ENCODE data around the gene FBXO44. TPM values are rescaled to one million over a fixed set of nuclear protein-coding genes. Genes with fewer than 3 reads are reported as not detected.

Gene FBXO44
- total and polyA plus RNA-seq, 10 of the 15 experiments (the other 5 are each of a cell fraction or from before 2014, with no cell fraction given) = 0.77 to 22.4 (median 8.2) TPM

DNA sequence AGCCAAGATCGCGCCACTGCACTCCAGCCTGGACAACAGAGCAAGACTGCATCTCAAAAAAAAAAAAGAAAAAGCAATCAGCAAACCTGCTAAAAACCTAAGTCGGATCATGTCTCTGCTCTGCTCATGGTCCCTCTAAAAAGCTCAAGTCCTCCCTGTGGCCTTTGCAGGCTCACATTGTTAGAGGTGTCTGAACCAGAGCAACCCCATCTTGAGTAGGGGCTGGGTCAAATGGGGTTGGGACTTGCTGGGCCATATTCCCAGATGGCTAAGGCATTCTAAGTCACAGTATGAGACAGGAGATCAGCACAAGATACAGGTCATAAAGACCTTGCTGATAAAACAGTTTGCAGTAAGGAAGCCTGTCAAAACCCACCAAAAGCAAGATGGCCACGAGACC is 33.8 kb downstream of the FBXO44 start:
- H3K4me1 ChIP-seq (ENCODE audit: control insufficient read depth, insufficient read depth, low read length) = no peaks in the 10 kb centered on the region
- WGBS (ENCODE audit: insufficient coverage, insufficient replicate concordance, low lambda C conversion rate, missing lambda C conversion rate) = 41% methylated on average over 4 of the region's 4 CpGs
- no peaks in the 10 kb centered on the region; the same call in 1 of the 2 replicates for H4K20me1 ChIP-seq (ENCODE audit: control insufficient read depth, insufficient read depth)
- no peak overlapping the region for H2AFZ ChIP-seq (ENCODE audit: control insufficient read depth, low read depth, low read length)
- in situ Hi-C loops (cut with MboI) = no loop called here
- H3K27me3 ChIP-seq (replicated peaks in 1 of 2; ENCODE audit: control insufficient read depth in 2 of 2, insufficient read depth in 2 of 2, low read length in 1 of 2) = peaks cover 9 to 12% of the 10 kb centered on the region in 2 experiments; a peak in 3 of 4 replicates
- no peak overlapping the region for H3K9ac ChIP-seq (ENCODE audit: control insufficient read depth, insufficient read depth, low read length)
- no peak overlapping the region for H3K4me3 ChIP-seq
- no peak for DNase-seq (ENCODE audit: low read depth, low spot score)
- FAIRE-seq = no peak
- ChIA-PET CTCF (interaction anchor here (0.7 to 1.2 kb wide), 2 partner anchors 24 to 421 kb away, joined by 3 to 5 read pairs; partner anchors contain the start of gene FBXO6), RAD21 (ENCODE audit: unreplicated experiment) (no interaction called here), POLR2A (no interaction called here), SMC1A (ENCODE audit: uncharacterized antibody, unreplicated experiment) (no interaction called here)
- TF ChIP-seq PAX8 (IDR thresholded peaks at IDR 0.05) (no peak), RBBP5 (conservative IDR thresholded peaks at IDR 0.05) (no peak), KLF5 (IDR thresholded peaks at IDR 0.05; ENCODE audit: partially characterized antibody) (no peak), CREB1 (IDR thresholded peaks at IDR 0.05; ENCODE audit: low read depth) (no peak), ZNF384 (IDR thresholded peaks at IDR 0.05; ENCODE audit: borderline replicate concordance, low read depth, low read length) (no peak), BCL11A (IDR thresholded peaks at IDR 0.05; ENCODE audit: low read depth, low read length) (no peak), HDGF (IDR thresholded peaks at IDR 0.05) (no peak), ASH2L (IDR thresholded peaks at IDR 0.05; ENCODE audit: borderline replicate concordance, low read depth) (no peak), SIN3A (IDR thresholded peaks at IDR 0.05; ENCODE audit: low read depth, low read length) (no peak), MYC (IDR thresholded peaks at IDR 0.05; ENCODE audit: insufficient read depth, insufficient read length, insufficient replicate concordance, low read length, severe bottlenecking) (no peak), FOXM1 (IDR thresholded peaks at IDR 0.05; ENCODE audit: low read depth, low read length) (no peak), EGR1 (IDR thresholded peaks at IDR 0.05; ENCODE audit: borderline replicate concordance in 1 of 2, low read depth in 2 of 2, low read length in 2 of 2) (no peak)
- TF ChIP-seq, protein P1, sequence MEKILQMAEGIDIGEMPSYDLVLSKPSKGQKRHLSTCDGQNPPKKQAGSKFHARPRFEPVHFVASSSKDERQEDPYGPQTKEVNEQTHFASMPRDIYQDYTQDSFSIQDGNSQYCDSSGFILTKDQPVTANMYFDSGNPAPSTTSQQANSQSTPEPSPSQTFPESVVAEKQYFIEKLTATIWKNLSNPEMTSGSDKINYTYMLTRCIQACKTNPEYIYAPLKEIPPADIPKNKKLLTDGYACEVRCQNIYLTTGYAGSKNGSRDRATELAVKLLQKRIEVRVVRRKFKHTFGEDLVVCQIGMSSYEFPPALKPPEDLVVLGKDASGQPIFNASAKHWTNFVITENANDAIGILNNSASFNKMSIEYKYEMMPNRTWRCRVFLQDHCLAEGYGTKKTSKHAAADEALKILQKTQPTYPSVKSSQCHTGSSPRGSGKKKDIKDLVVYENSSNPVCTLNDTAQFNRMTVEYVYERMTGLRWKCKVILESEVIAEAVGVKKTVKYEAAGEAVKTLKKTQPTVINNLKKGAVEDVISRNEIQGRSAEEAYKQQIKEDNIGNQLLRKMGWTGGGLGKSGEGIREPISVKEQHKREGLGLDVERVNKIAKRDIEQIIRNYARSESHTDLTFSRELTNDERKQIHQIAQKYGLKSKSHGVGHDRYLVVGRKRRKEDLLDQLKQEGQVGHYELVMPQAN (conservative IDR thresholded peaks at IDR 0.05) = no peak
- TF ChIP-seq, protein P2, sequence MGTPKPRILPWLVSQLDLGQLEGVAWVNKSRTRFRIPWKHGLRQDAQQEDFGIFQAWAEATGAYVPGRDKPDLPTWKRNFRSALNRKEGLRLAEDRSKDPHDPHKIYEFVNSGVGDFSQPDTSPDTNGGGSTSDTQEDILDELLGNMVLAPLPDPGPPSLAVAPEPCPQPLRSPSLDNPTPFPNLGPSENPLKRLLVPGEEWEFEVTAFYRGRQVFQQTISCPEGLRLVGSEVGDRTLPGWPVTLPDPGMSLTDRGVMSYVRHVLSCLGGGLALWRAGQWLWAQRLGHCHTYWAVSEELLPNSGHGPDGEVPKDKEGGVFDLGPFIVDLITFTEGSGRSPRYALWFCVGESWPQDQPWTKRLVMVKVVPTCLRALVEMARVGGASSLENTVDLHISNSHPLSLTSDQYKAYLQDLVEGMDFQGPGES (IDR thresholded peaks at IDR 0.05) = no peak
- TF ChIP-seq, protein P3, sequence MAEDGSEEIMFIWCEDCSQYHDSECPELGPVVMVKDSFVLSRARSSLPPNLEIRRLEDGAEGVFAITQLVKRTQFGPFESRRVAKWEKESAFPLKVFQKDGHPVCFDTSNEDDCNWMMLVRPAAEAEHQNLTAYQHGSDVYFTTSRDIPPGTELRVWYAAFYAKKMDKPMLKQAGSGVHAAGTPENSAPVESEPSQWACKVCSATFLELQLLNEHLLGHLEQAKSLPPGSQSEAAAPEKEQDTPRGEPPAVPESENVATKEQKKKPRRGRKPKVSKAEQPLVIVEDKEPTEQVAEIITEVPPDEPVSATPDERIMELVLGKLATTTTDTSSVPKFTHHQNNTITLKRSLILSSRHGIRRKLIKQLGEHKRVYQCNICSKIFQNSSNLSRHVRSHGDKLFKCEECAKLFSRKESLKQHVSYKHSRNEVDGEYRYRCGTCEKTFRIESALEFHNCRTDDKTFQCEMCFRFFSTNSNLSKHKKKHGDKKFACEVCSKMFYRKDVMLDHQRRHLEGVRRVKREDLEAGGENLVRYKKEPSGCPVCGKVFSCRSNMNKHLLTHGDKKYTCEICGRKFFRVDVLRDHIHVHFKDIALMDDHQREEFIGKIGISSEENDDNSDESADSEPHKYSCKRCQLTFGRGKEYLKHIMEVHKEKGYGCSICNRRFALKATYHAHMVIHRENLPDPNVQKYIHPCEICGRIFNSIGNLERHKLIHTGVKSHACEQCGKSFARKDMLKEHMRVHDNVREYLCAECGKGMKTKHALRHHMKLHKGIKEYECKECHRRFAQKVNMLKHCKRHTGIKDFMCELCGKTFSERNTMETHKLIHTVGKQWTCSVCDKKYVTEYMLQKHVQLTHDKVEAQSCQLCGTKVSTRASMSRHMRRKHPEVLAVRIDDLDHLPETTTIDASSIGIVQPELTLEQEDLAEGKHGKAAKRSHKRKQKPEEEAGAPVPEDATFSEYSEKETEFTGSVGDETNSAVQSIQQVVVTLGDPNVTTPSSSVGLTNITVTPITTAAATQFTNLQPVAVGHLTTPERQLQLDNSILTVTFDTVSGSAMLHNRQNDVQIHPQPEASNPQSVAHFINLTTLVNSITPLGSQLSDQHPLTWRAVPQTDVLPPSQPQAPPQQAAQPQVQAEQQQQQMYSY (CRISPR knock-in tag; IDR thresholded peaks at IDR 0.05) = no peak
- TF ChIP-seq, protein P4, sequence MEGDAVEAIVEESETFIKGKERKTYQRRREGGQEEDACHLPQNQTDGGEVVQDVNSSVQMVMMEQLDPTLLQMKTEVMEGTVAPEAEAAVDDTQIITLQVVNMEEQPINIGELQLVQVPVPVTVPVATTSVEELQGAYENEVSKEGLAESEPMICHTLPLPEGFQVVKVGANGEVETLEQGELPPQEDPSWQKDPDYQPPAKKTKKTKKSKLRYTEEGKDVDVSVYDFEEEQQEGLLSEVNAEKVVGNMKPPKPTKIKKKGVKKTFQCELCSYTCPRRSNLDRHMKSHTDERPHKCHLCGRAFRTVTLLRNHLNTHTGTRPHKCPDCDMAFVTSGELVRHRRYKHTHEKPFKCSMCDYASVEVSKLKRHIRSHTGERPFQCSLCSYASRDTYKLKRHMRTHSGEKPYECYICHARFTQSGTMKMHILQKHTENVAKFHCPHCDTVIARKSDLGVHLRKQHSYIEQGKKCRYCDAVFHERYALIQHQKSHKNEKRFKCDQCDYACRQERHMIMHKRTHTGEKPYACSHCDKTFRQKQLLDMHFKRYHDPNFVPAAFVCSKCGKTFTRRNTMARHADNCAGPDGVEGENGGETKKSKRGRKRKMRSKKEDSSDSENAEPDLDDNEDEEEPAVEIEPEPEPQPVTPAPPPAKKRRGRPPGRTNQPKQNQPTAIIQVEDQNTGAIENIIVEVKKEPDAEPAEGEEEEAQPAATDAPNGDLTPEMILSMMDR (IDR thresholded peaks at IDR 0.05 in 2 of 3, conservative IDR thresholded peaks at IDR 0.05 in 1 of 3; ENCODE audit: control insufficient read depth in 2 of 3, extremely low read depth in 1 of 3, insufficient read depth in 1 of 3, low read depth in 3 of 3, low read length in 3 of 3) = no peak
- no TSS peak for BruUV-seq (replicated peaks)
- H3K79me2 ChIP-seq (ENCODE audit: control insufficient read depth, insufficient read depth, low read length) = no peaks in the 10 kb centered on the region
- no peak overlapping the region for H3K27ac ChIP-seq (ENCODE audit: control insufficient read depth, insufficient read depth)
- intact Hi-C loops (cut with micrococcal nuclease; ENCODE audit: unreplicated experiment) = no loop called here
- H3K36me3 ChIP-seq (ENCODE audit: control insufficient read depth in 2 of 2, insufficient read depth in 2 of 2, low read length in 1 of 2) = no peaks in the 10 kb centered on the region
- ATAC-seq = no peak
- H3K9me3 ChIP-seq (replicated peaks; ENCODE audit: control insufficient read depth, insufficient read depth, low read length) = no peaks in the 10 kb centered on the region
- no peak overlapping the region for H3K4me2 ChIP-seq (ENCODE audit: control insufficient read depth, insufficient read depth)

All from GM12878 (cell line).